MCF 10A (cell line): Measurements from ENCODE around the gene AP5B1. TPM values are rescaled to one million over a fixed set of nuclear protein-coding genes. Genes with fewer than 3 reads are reported as not detected.

Experiments
- BruUV-seq: library from RNA; stranded (reverse); fragments of 400-500 nt; replicated peaks from 2 replicates; lab custom pipeline; 2021; lab: Mats Ljungman, UMichigan
- CTCF ChIA-PET: fragments of 300-600 bp; sonication (Branson Sonifier 250); formaldehyde crosslinking; extraction: SDS; loops from one replicate; lab custom pipeline; 2021; ENCODE audit warnings: antibody characterized with exemption, inconsistent platforms; lab: Yijun Ruan, JAX
- POLR2A ChIA-PET: fragments of 300-600, 350-650 bp; sonication (Branson Sonifier 250); formaldehyde crosslinking; extraction: SDS; loops from one replicate; lab custom pipeline; 2020; ENCODE audit warnings: antibody characterized with exemption, inconsistent platforms; lab: Yijun Ruan, JAX
- DNase-seq: peaks from one replicate; pipeline ENCODE4 v3.0.0-alpha.2; 2018; ENCODE audit not compliant: unreplicated experiment
- H3K27ac Mint-ChIP-seq: one replicate; pipeline ENCODE4 v1.8.0; 2022; ENCODE audit warnings: mild to moderate bottlenecking, low read depth, mixed read lengths; ENCODE audit not compliant: unreplicated experiment
- H3K27me3 Mint-ChIP-seq: one replicate; pipeline ENCODE4 v1.8.0; 2022; ENCODE audit warnings: mixed read lengths; ENCODE audit not compliant: insufficient read depth, unreplicated experiment
- H3K36me3 Mint-ChIP-seq: one replicate; pipeline ENCODE4 v1.8.0; 2022; ENCODE audit warnings: mild to moderate bottlenecking, moderate library complexity, mixed read lengths; ENCODE audit not compliant: insufficient read depth, unreplicated experiment
- H3K4me1 Mint-ChIP-seq: one replicate; pipeline ENCODE4 v1.8.0; 2022; ENCODE audit warnings: mixed read lengths; ENCODE audit not compliant: insufficient read depth, unreplicated experiment
- H3K4me3 Mint-ChIP-seq: one replicate; pipeline ENCODE4 v1.8.0; 2022; ENCODE audit warnings: mild to moderate bottlenecking, moderate library complexity, mixed read lengths; ENCODE audit not compliant: unreplicated experiment
- H3K9me3 Mint-ChIP-seq: one replicate; pipeline ENCODE4 v1.8.0; 2022; ENCODE audit warnings: mixed read lengths; ENCODE audit not compliant: unreplicated experiment
- CTCF ChIP-seq: fragments of 200-600 bp; IDR thresholded peaks from one replicate; pipeline ENCODE4 v1.8.0; 2022; ENCODE audit warnings: antibody characterized with exemption, mild to moderate bottlenecking; ENCODE audit not compliant: unreplicated experiment
- intact Hi-C: fragments of 100-400 bp; cut with micrococcal nuclease; formaldehyde crosslinking; loops from 2 replicates; pipeline ENCODE4 v1.14.1; 2022
- total RNA-seq: library from RNA; stranded (reverse); gene quantifications from 2 replicates; pipeline ENCODE4 v1.2.3, GENCODE V29; 2022

The AP5B1 gene
- total RNA-seq, 1 experiment from 2014 or later, result 12.9 TPM

GRCh38 chr11:65785319-65786007 is 4.7 kb upstream of the AP5B1 start:
- H3K36me3 Mint-ChIP-seq, result no peaks in the 10 kb centered on the region
- peaks cover 22% of the 10 kb centered on the region for H3K27me3 Mint-ChIP-seq
- DNase-seq, result no peak
- POLR2A ChIA-PET, result interaction anchor here (0.5 to 3.0 kb wide), 7 partner anchors 7 to 544 kb away, joined by 3 to 12 read pairs (median 3); partner anchors contain the start of gene KAT5
- no peak overlapping the region for H3K4me3 Mint-ChIP-seq
- TF ChIP-seq CTCF, result no peak
- no peaks in the 10 kb centered on the region for H3K9me3 Mint-ChIP-seq
- no TSS peak for BruUV-seq
- CTCF ChIA-PET, result interaction anchor here (0.6 to 0.7 kb wide), 2 partner anchors 9 to 771 kb away, joined by 3 to 5 read pairs; partner anchors contain the start of gene ARL2
- no peak overlapping the region for H3K27ac Mint-ChIP-seq
- intact Hi-C loops, result no loop called here
- H3K4me1 Mint-ChIP-seq, result no peaks in the 10 kb centered on the region

GRCh38 chr11:65782816-65783228 is 2.0 kb upstream of the AP5B1 start:
- Mint-ChIP-seq H3K36me3 (no peaks in the 10 kb centered on the region), H3K27me3 (peaks cover 12% of the 10 kb centered on the region), H3K4me3 (peak overlapping the region; percentile 10), H3K4me1 (no peaks in the 10 kb centered on the region), H3K27ac (no peak overlapping the region), H3K9me3 (no peaks in the 10 kb centered on the region)
- intact Hi-C loops, result no loop called here
- ChIA-PET POLR2A (interaction anchor here (0.9 to 3.0 kb wide), 3 partner anchors 10 to 71 kb away, joined by 3 to 12 read pairs (median 3); partner anchors contain the start of gene KAT5), CTCF (interaction anchor here (0.7 to 2.4 kb wide), 5 partner anchors 10 to 102 kb away, joined by 3 to 12 read pairs (median 7); no protein-coding TSS in a partner anchor)
- no TSS peak for BruUV-seq
- TF ChIP-seq CTCF, result no peak
- DNase-seq, result no peak

GRCh38 chr11:65781962-65782815 is 1.4 kb upstream of the AP5B1 start:
- Mint-ChIP-seq H3K36me3 (peaks cover 5% of the 10 kb centered on the region), H3K27ac (no peak overlapping the region), H3K4me1 (no peaks in the 10 kb centered on the region), H3K27me3 (peaks cover 9% of the 10 kb centered on the region), H3K9me3 (no peaks in the 10 kb centered on the region), H3K4me3 (peak overlapping the region; percentile 10)
- DNase-seq, result no peak
- no TSS peak for BruUV-seq
- ChIA-PET CTCF (interaction anchor here (1.0 to 3.1 kb wide), 7 partner anchors 11 to 125 kb away, joined by 3 to 15 read pairs (median 7); partner anchors contain the start of gene KAT5), POLR2A (interaction anchor here (0.9 to 3.0 kb wide), 2 partner anchors 11 to 70 kb away, joined by 3 to 12 read pairs; partner anchors contain the start of gene KAT5)
- TF ChIP-seq CTCF, result no peak
- intact Hi-C loops, result no loop called here
